ENCODE results near the gene PRR3.

PRR3 gene

GRCh38 chr6:30537931-30538330, 19.2 kb upstream of the PRR3 start:
- no peak for DNase-seq (ENCODE audit: low spot score)

- DNase-seq (ENCODE audit: low spot score): peak; percentile 28
Observed at GRCh38 chr6:30541515-30542403, 15.3 kb upstream of the PRR3 start.

- no peak for DNase-seq (ENCODE audit: low spot score)
Observed at GRCh38 chr6:30542404-30542725, 14.7 kb upstream of the PRR3 start.

GRCh38 chr6:30542915-30543314, 14.2 kb upstream of the PRR3 start:
- no peak for DNase-seq (ENCODE audit: low spot score)

- DNase-seq (ENCODE audit: low spot score): no peak
Observed at GRCh38 chr6:30543821-30544220, 13.3 kb upstream of the PRR3 start.

GRCh38 chr6:30544666-30545272, 12.3 kb upstream of the PRR3 start:
- no peak for DNase-seq (ENCODE audit: low spot score)

- DNase-seq (ENCODE audit: low spot score): no peak
Observed at GRCh38 chr6:30547454-30547853, 9.6 kb upstream of the PRR3 start.

- DNase-seq (ENCODE audit: low spot score): no peak
Observed at GRCh38 chr6:30548375-30548774, 8.7 kb upstream of the PRR3 start.

- no peak for DNase-seq (ENCODE audit: low spot score)
Observed at GRCh38 chr6:30554404-30554803, 2.7 kb upstream of the PRR3 start.

GRCh38 chr6:30554962-30555815, 1.9 kb upstream of the PRR3 start:
- no peak for DNase-seq (ENCODE audit: low spot score)

GRCh38 chr6:30555816-30556065, 1.4 kb upstream of the PRR3 start:
- no peak for DNase-seq (ENCODE audit: low spot score)

- peak; percentile 64 for DNase-seq (ENCODE audit: low spot score)
Observed at GRCh38 chr6:30556066-30556905, 809 bp upstream of the PRR3 start, which contains the start of gene GNL1. GNL1 (minus strand) TSS chr6:30556489; CDS start chr6:30556203, 286 bp downstream.

GRCh38 chr6:30557683-30557981, 537 bp downstream of the PRR3 start:
- DNase-seq (ENCODE audit: low spot score): no peak

GRCh38 chr6:30560930-30561329, 3.8 kb downstream of the PRR3 start:
- no peak for DNase-seq (ENCODE audit: low spot score)

- no peak for DNase-seq (ENCODE audit: low spot score)
Observed at GRCh38 chr6:30562470-30563425, 5.7 kb downstream of the PRR3 start.

GRCh38 chr6:30564114-30564513, 7.0 kb downstream of the PRR3 start:
- no peak for DNase-seq (ENCODE audit: low spot score)

GRCh38 chr6:30565772-30566171, 8.7 kb downstream of the PRR3 start:
- no peak for DNase-seq (ENCODE audit: low spot score)

- DNase-seq (ENCODE audit: low spot score): no peak
Observed at GRCh38 chr6:30568245-30568644, 11.2 kb downstream of the PRR3 start.

- no peak for DNase-seq (ENCODE audit: low spot score)
Observed at GRCh38 chr6:30570263-30570662, 13.2 kb downstream of the PRR3 start.

GRCh38 chr6:30570740-30571074, 13.6 kb downstream of the PRR3 start:
- no peak for DNase-seq (ENCODE audit: low spot score)

GRCh38 chr6:30571075-30571761, 14.1 kb downstream of the PRR3 start, which contains the start of gene ABCF1:
ABCF1 (plus strand) TSS chr6:30571442; CDS start chr6:30571488, 46 bp downstream.
- DNase-seq (ENCODE audit: low spot score): peak; percentile 77

All from HuH-7.5 (cell line).